KOPT-K1 (cell line): ENCODE results near the gene TMEM214.

ENCODE experiments used
- H3K27ac ChIP-seq: fragments of 200-600 bp; sonication (generic); 2 replicates; pipeline ENCODE4 v1.5.1; 2016; ENCODE audit warnings: antibody characterized with exemption, mild to moderate bottlenecking, low read depth, low read length; ENCODE audit not compliant: poor library complexity, severe bottlenecking
- H3K36me3 ChIP-seq: fragments of 200-600 bp; sonication (generic); 2 replicates; pipeline ENCODE4 v1.5.1; 2017; ENCODE audit warnings: antibody characterized with exemption, mild to moderate bottlenecking, low read length, moderate library complexity; ENCODE audit not compliant: insufficient read depth
- H3K9me3 ChIP-seq: fragments of 200-600 bp; sonication (generic); 2 replicates; pipeline ENCODE4 v1.5.1; 2017; ENCODE audit warnings: antibody characterized with exemption, low read length, mild to moderate bottlenecking; ENCODE audit not compliant: insufficient read depth, poor library complexity, severe bottlenecking

Gene TMEM214

DNA sequence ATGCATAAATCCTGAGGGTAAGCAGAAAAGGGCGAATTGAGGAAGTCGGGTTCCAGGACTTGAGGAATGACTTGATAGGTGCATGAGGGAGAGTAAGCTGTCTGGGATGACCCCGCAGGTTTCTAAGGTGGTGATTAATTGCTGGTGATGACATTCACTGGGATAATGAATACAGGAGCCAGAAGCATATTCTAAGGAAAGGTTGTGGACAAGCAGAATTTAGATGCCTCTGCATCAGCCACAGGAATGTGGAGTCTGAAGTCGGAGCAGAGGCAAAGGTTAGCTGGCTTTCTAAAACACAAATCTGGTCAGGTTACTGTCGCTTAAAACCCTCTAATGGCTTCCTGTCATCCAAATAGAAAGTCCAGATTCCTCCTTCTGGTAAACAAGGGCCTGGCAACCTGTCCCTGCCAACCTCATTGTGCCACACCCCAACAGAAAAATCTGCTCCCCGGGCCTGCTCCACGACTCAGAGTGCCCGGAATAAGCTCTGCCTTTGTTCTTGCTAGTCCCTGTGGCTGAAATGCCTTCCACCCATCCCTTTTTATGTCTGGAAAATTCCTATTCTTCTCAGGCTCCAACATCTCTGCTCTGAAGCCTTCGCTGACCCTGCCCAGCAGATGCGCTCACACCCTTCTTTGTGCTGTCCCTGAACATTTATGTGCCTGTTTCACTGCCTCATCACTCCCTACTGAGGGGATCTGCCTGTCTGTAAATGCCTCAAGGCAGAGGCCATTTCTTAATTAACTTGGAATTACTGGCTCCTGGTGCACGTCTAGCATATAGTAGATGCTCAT is 11.3 kb upstream of the TMEM214 start:
- H3K27ac ChIP-seq, result no peak overlapping the region
- no peaks in the 10 kb centered on the region for H3K36me3 ChIP-seq

GRCh38 chr2:27023740-27024139 is 9.0 kb upstream of the TMEM214 start:
- Histone ChIP-seq H3K27ac (no peak overlapping the region), H3K36me3 (no peaks in the 10 kb centered on the region)

More for the DNA sequence above, 11.3 kb upstream of the TMEM214 start:
- H3K9me3 ChIP-seq, result no peaks in the 10 kb centered on the region

GRCh38 chr2:27024188-27024587 is 8.6 kb upstream of the TMEM214 start:
- Histone ChIP-seq H3K9me3 (no peaks in the 10 kb centered on the region), H3K36me3 (no peaks in the 10 kb centered on the region), H3K27ac (no peak overlapping the region)

More at GRCh38 chr2:27023740-27024139, 9.0 kb upstream of the TMEM214 start:
- no peaks in the 10 kb centered on the region for H3K9me3 ChIP-seq

GRCh38 chr2:27024812-27025211 is 8.0 kb upstream of the TMEM214 start:
- H3K9me3 ChIP-seq, result no peaks in the 10 kb centered on the region
- H3K36me3 ChIP-seq, result no peaks in the 10 kb centered on the region
- H3K27ac ChIP-seq, result no peak overlapping the region

GRCh38 chr2:27025281-27025800 is 7.4 kb upstream of the TMEM214 start:
- H3K9me3 ChIP-seq, result no peaks in the 10 kb centered on the region
- H3K27ac ChIP-seq, result no peak overlapping the region
- no peaks in the 10 kb centered on the region for H3K36me3 ChIP-seq

DNA sequence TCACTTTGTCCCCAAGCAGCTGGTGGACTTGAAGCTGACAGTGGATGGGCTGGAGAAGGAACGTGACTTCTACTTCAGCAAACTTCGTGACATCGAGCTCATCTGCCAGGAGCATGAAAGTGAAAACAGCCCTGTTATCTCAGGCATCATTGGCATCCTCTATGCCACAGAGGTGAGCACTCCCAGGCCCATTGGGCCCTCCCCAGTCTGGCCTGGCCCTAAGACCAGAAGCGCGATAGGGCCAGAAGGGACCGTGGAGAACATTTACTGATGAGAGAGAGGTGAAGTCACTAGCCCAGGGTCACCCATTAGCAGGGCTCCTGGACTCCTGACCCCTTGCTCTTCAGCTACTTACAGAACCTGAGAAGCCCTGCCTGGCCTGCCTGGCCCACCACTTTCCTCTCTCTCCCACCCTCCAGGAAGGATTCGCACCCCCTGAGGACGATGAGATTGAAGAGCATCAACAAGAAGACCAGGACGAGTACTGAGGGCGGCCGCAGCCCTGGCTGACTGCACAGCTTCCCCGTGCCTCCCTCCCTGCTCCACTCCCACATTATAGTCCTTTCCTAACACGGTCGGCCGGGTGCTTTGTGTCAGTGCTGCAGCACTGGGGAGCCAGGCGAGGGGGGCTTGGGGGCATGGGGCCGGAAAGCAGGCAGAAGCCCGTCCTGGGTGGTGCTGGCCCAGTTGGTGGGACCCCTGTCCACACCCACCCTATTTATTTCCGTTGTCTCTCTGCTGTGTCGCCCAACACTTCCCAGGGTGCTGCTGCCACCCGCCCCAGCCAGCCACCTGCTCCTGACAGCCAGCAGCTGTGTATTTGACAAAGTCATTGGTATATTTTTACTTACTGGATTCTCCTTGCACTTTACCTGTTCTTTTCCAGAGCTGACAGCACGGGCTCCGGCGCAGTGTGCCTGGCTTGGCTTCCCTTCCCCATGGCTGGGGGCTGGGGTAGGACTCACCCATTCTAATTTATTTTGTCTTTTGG is 6.6 kb upstream of the TMEM214 start:
- Histone ChIP-seq H3K36me3 (no peaks in the 10 kb centered on the region), H3K27ac (no peak overlapping the region), H3K9me3 (no peaks in the 10 kb centered on the region)

DNA sequence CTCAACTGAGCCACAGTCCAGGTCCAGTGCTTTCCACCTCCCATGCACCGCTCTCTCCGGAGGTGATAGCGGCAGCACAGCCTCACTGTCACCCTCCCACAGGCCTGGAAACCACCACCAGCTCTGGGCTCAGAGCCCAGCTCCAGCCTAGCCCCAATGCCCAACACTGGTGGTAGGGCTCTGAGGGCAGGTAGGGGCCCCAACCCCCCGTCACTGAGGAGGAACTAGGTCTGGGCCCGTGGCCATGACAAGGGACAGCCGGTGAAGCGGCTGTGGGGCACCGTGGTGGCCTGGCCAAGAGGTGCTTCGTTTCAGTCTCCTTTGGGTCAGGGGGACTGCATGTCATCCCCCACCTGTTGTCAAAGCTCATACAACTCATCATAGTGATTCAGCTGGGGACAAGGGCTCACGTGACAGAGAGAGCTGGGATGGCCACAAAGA is 5.5 kb upstream of the TMEM214 start:
- H3K36me3 ChIP-seq, result no peaks in the 10 kb centered on the region
- H3K9me3 ChIP-seq, result no peaks in the 10 kb centered on the region
- no peak overlapping the region for H3K27ac ChIP-seq

DNA sequence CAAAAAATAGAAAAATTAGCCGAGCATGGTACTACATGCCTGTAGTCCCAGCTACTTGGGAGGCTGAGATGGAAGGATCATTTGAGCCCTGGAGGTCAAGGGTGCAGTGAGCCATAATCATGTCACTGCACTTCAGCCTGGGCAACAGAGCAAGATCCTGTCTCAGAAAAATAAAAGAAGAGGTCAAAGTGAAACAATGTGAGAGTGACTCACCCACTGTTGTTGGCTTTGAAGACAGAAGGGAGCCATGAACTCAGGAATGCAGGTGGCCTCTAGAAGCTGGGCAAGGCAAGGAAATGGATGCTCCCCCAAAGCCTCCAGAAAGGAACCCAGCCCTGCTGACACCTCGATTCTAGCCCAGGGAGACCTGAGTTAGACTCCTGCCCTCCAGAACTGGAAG is 3.7 kb upstream of the TMEM214 start:
- Histone ChIP-seq H3K27ac (no peak overlapping the region), H3K9me3 (no peaks in the 10 kb centered on the region), H3K36me3 (no peaks in the 10 kb centered on the region)

DNA sequence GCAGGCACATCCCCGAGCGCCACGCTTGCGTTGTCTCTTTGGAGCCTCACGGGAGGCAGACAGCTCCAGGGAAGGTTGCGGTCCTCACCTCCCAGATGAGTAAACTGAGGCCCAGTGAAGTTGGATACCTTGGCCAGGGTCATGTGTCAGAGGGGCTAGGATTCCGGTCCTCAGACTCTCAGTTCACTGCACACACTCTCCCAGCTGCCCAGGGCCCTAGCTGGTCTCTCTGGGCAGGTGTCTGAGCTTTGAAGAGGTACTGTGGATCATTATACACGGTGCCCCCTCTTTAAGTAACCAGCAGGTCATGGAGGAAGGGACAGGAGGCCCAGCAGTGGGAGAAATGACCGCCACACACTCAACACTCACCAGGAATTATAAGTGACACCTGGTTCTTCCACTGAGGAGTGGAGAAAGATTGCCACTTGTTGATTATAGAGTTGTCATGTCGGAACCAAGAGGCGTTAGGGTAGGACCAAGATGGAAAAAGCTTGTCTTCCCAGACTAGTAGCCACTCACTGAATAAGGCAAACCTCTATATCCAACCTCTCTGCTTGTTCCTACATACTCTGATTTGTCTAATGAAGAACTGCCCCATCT is 588 bp downstream of the TMEM214 start:
- no peaks in the 10 kb centered on the region for H3K9me3 ChIP-seq
- H3K27ac ChIP-seq, result peak overlapping the region; percentile 65
- H3K36me3 ChIP-seq, result peaks cover 38% of the 10 kb centered on the region

GRCh38 chr2:27038012-27038411 is 5.2 kb downstream of the TMEM214 start:
- Histone ChIP-seq H3K27ac (no peak overlapping the region), H3K36me3 (peaks cover 84% of the 10 kb centered on the region), H3K9me3 (no peaks in the 10 kb centered on the region)

- H3K36me3 ChIP-seq, result peaks cover 88% of the 10 kb centered on the region
- no peaks in the 10 kb centered on the region for H3K9me3 ChIP-seq
- no peak overlapping the region for H3K27ac ChIP-seq
Observed at GRCh38 chr2:27038631-27039339, 6.0 kb downstream of the TMEM214 start.

DNA sequence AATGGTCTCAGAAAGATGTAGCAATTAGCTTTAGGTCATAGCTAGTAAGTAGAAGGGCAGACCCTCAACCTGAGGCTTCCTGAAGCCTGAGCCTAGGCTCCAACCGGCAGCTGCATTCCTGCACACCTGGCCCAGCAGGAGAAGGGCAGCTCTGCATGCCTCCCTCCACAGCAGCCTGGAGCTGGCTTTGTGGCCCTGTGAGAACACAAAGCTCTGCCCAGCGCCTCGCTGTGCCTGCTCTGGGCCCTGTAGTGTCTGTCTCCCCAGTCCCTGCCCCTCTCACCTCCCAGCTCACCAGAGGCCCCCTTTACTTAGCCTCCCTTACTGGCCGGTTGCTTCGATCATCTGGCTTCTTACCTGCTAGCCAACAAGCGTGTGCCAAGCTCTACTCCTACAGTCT is 6.7 kb downstream of the TMEM214 start:
- Histone ChIP-seq H3K27ac (no peak overlapping the region), H3K9me3 (no peaks in the 10 kb centered on the region), H3K36me3 (peaks cover 88% of the 10 kb centered on the region)

DNA sequence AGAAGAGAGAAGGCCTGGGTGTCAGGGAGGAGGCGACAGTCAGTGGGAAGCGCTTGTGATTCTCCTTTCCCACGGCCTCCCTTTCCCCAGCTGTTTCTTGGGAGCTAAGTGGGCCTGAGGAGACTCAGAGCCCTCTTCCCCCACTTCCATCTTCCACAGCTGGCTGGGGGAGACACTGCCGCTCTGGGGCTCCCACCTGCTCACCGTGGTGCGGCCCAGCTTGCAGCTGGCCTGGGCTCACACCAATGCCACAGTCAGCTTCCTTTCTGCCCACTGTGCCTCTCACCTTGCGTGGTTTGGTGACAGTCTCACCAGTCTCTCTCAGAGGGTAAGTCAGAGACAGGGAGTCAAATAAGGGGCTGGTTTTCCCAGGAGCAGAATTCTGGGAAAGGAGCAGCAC is 7.1 kb downstream of the TMEM214 start:
- H3K36me3 ChIP-seq, result peaks cover 85% of the 10 kb centered on the region
- H3K27ac ChIP-seq, result no peak overlapping the region
- no peaks in the 10 kb centered on the region for H3K9me3 ChIP-seq

- no peak overlapping the region for H3K27ac ChIP-seq
- H3K9me3 ChIP-seq, result no peaks in the 10 kb centered on the region
- H3K36me3 ChIP-seq, result peaks cover 81% of the 10 kb centered on the region
Observed at GRCh38 chr2:27040282-27040681, 7.5 kb downstream of the TMEM214 start.
